Measurements from ENCODE around the gene SERP2.
"Not testable (repeated sequence)": the region's sequence is repeated elsewhere in the genome, so short reads cannot be mapped to it uniquely, and the experiment has no call there.

Gene SERP2

GRCh38 chr13:44373601-44374347 lies at the start of gene SERP2:
TSS of gene SERP2 (plus strand) at chr13:44373824. CDS start at chr13:44374026, 202 bp downstream.
- DNase-seq (ENCODE audit: low read depth in 2 of 2): peak in 1 of 2 donors; percentile 3

- DNase-seq (ENCODE audit: low read depth in 2 of 2): no peak
These were observed 46.7 kb upstream of the SERP2 start for GRCh38 chr13:44326961-44327360.

GRCh38 chr13:44329041-44329440 lies 44.6 kb upstream of the SERP2 start:
- not testable (repeated sequence) for DNase-seq (ENCODE audit: low read depth in 2 of 2)

- no peak for DNase-seq (ENCODE audit: low read depth in 2 of 2)
These were observed 43.6 kb upstream of the SERP2 start for GRCh38 chr13:44329909-44330545.

- no peak for DNase-seq (ENCODE audit: low read depth in 2 of 2)
These were observed 42.2 kb upstream of the SERP2 start for GRCh38 chr13:44331446-44331845.

- no peak for DNase-seq (ENCODE audit: low read depth in 2 of 2)
These were observed 41.4 kb upstream of the SERP2 start for GRCh38 chr13:44331912-44332851.

- no peak for DNase-seq (ENCODE audit: low read depth in 2 of 2)
These were observed 39.5 kb upstream of the SERP2 start for GRCh38 chr13:44333950-44334655.

- DNase-seq (ENCODE audit: low read depth in 2 of 2): no peak
These were observed 38.9 kb upstream of the SERP2 start for GRCh38 chr13:44334751-44335150.

GRCh38 chr13:44336934-44337333 lies 36.7 kb upstream of the SERP2 start:
- no peak for DNase-seq (ENCODE audit: low read depth in 2 of 2)

GRCh38 chr13:44337581-44337980 lies 36.0 kb upstream of the SERP2 start:
- no peak for DNase-seq (ENCODE audit: low read depth in 2 of 2)

- no peak for DNase-seq (ENCODE audit: low read depth in 2 of 2)
These were observed 33.1 kb upstream of the SERP2 start for GRCh38 chr13:44340508-44340907.

- no peak for DNase-seq (ENCODE audit: low read depth in 2 of 2)
These were observed 30.9 kb upstream of the SERP2 start for GRCh38 chr13:44342741-44343140.

GRCh38 chr13:44346534-44346933 lies 27.1 kb upstream of the SERP2 start:
- DNase-seq (ENCODE audit: low read depth in 2 of 2): no peak

GRCh38 chr13:44347301-44347700 lies 26.3 kb upstream of the SERP2 start:
- DNase-seq (ENCODE audit: low read depth in 2 of 2): no peak

GRCh38 chr13:44347949-44348348 lies 25.7 kb upstream of the SERP2 start:
- no peak for DNase-seq (ENCODE audit: low read depth in 2 of 2)

GRCh38 chr13:44350775-44351504 lies 22.7 kb upstream of the SERP2 start:
- no peak for DNase-seq (ENCODE audit: low read depth in 2 of 2)

- DNase-seq (ENCODE audit: low read depth in 2 of 2): no peak
These were observed 22.1 kb upstream of the SERP2 start for GRCh38 chr13:44351505-44351854.

- no peak for DNase-seq (ENCODE audit: low read depth in 2 of 2)
These were observed 21.4 kb upstream of the SERP2 start for GRCh38 chr13:44352202-44352601.

GRCh38 chr13:44352671-44353070 lies 21.0 kb upstream of the SERP2 start:
- DNase-seq (ENCODE audit: low read depth in 2 of 2): no peak

GRCh38 chr13:44354331-44354730 lies 19.3 kb upstream of the SERP2 start:
- no peak for DNase-seq (ENCODE audit: low read depth in 2 of 2)

- no peak for DNase-seq (ENCODE audit: low read depth in 2 of 2)
These were observed 18.7 kb upstream of the SERP2 start for GRCh38 chr13:44354884-44355283.
